Measurements from ENCODE around the gene JAZF1. TPM values are rescaled to one million over a fixed set of nuclear protein-coding genes. Genes with fewer than 3 reads are reported as not detected.

JAZF1 gene
- total and polyA plus RNA-seq, 2 donors (not counting 1 experiment from before 2014, with no cell fraction given): 14.0 to 38.6 TPM

DNA sequence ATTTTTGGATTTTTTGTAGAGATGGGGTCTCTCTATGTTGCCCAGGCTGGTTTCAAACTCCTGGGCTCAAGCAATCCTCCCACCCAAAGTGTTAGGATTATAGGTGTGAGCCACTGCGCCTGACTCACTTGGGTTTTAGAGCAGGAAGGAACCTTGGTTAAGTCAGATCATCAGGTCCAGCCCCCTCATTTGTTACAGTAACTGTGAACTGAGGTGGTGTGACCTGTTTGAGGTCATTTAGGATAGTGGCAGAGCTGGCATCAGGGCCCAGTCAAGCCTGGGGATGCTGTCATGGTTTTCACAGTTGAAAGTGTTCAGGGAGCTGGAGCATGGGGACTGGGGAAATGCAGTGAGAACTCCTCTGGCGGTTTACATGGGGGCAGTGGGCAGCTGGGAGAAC, 281.0 kb downstream of the JAZF1 start:
- DNase-seq (no peak), ATAC-seq (ENCODE audit: low read depth) (no peak)
- TF ChIP-seq, protein P1, sequence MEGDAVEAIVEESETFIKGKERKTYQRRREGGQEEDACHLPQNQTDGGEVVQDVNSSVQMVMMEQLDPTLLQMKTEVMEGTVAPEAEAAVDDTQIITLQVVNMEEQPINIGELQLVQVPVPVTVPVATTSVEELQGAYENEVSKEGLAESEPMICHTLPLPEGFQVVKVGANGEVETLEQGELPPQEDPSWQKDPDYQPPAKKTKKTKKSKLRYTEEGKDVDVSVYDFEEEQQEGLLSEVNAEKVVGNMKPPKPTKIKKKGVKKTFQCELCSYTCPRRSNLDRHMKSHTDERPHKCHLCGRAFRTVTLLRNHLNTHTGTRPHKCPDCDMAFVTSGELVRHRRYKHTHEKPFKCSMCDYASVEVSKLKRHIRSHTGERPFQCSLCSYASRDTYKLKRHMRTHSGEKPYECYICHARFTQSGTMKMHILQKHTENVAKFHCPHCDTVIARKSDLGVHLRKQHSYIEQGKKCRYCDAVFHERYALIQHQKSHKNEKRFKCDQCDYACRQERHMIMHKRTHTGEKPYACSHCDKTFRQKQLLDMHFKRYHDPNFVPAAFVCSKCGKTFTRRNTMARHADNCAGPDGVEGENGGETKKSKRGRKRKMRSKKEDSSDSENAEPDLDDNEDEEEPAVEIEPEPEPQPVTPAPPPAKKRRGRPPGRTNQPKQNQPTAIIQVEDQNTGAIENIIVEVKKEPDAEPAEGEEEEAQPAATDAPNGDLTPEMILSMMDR (IDR thresholded peaks at IDR 0.05): no peak
- TF ChIP-seq EZH2 (IDR thresholded peaks at IDR 0.05; ENCODE audit: borderline replicate concordance, insufficient read depth, low read depth, low read length, poor library complexity, severe bottlenecking): no peak
- 100% methylated on average over 1 of the region's 2 CpGs for WGBS (ENCODE audit: insufficient coverage)
- Histone ChIP-seq H3K4me3 (ENCODE audit: control extremely low read depth in 1 of 5, extremely low read depth in 1 of 5, insufficient read depth in 1 of 5, low read depth in 2 of 5, low read length in 4 of 5) (no peak overlapping the region), H3K9me3 (ENCODE audit: control extremely low read depth in 1 of 3, control insufficient read depth in 2 of 3, insufficient read depth in 1 of 3, low read length in 2 of 3) (no peaks in the 10 kb centered on the region), H3K27ac (ENCODE audit: low read length in 2 of 2) (peak overlapping the region in 1 of 2 donors; percentile 21), H3K4me2 (replicated peaks; ENCODE audit: low read depth, low read length, poor library complexity, severe bottlenecking) (peak overlapping the region; percentile 3), H3K4me1 (ENCODE audit: control insufficient read depth in 2 of 2, insufficient read depth in 2 of 2, low read length in 2 of 2) (peaks cover 54 to 56% of the 10 kb centered on the region in 2 donors), H4K20me1 (ENCODE audit: control insufficient read depth, insufficient read depth, low read length, poor library complexity, severe bottlenecking) (peaks cover 29% of the 10 kb centered on the region), H2AFZ (ENCODE audit: insufficient read depth, low read depth, low read length, poor library complexity, severe bottlenecking) (no peak overlapping the region), H3K79me2 (ENCODE audit: control insufficient read depth, insufficient read depth, low read length) (peaks cover 35% of the 10 kb centered on the region), H3K36me3 (replicated peaks in 1 of 2; ENCODE audit: control extremely low read depth in 1 of 2, control insufficient read depth in 1 of 2, extremely low read depth in 1 of 2, insufficient read depth in 2 of 2, low read length in 1 of 2) (peaks cover 0 to 4% of the 10 kb centered on the region in 2 experiments), H3K27me3 (replicated peaks in 1 of 4; ENCODE audit: control extremely low read depth in 1 of 4, control insufficient read depth in 3 of 4, insufficient read depth in 4 of 4, low read length in 3 of 4) (no peaks in the 10 kb centered on the region), H3K9ac (ENCODE audit: low read length) (no peak overlapping the region)
- H3K27ac Mint-ChIP-seq: peak overlapping the region; percentile 48
- H3K4me3 Mint-ChIP-seq: peak overlapping the region; percentile 56
- CTCF ChIA-PET: interaction anchor here (1.2 to 1.9 kb wide), 2 partner anchors 121 to 739 kb away, joined by 3 to 5 read pairs; no protein-coding TSS in a partner anchor
- no peaks in the 10 kb centered on the region for H3K27me3 Mint-ChIP-seq
- H3K9me3 Mint-ChIP-seq (ENCODE audit: insufficient read depth): no peaks in the 10 kb centered on the region
- H3K4me1 Mint-ChIP-seq: peaks cover 69% of the 10 kb centered on the region
- POLR2A ChIA-PET: no interaction called here
- intact Hi-C loops (cut with micrococcal nuclease): no loop called here

DNA sequence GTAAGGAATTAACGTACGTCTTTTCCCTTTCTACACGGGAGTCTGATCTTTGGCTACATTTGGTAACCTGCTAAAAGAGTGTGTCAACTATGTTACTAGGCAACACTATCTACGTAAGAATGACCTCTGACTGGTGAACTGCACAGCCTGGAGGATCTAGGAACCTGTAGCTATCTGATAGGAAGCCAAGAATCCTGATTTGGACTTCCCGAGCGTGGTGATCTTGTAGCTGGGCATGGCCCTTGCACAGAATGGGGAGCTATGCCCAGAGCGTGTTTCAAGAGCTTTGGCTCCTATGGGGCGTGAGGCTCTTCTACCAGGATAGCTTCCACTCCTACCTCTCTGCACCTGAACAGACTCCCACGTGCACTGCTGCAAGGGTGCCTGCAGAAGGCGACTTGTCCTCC, 283.2 kb downstream of the JAZF1 start:
- peaks cover 2 to 23% of the 10 kb centered on the region in 2 experiments for H3K36me3 ChIP-seq (replicated peaks in 1 of 2; ENCODE audit: control extremely low read depth in 1 of 2, control insufficient read depth in 1 of 2, extremely low read depth in 1 of 2, insufficient read depth in 2 of 2, low read length in 1 of 2)
- H3K4me2 ChIP-seq (replicated peaks; ENCODE audit: low read depth, low read length, poor library complexity, severe bottlenecking): no peak overlapping the region
- no peaks in the 10 kb centered on the region for H3K27me3 ChIP-seq (replicated peaks in 1 of 4; ENCODE audit: control extremely low read depth in 1 of 4, control insufficient read depth in 3 of 4, insufficient read depth in 4 of 4, low read length in 3 of 4)
- peaks cover 30% of the 10 kb centered on the region for H4K20me1 ChIP-seq (ENCODE audit: control insufficient read depth, insufficient read depth, low read length, poor library complexity, severe bottlenecking)
- H3K4me1 ChIP-seq (ENCODE audit: control insufficient read depth in 2 of 2, insufficient read depth in 2 of 2, low read length in 2 of 2): peaks cover 44 to 45% of the 10 kb centered on the region in 2 donors
- H2AFZ ChIP-seq (ENCODE audit: insufficient read depth, low read depth, low read length, poor library complexity, severe bottlenecking): no peak overlapping the region
- intact Hi-C loops (cut with micrococcal nuclease): no loop called here
- H3K4me3 ChIP-seq (ENCODE audit: control extremely low read depth in 1 of 5, extremely low read depth in 1 of 5, insufficient read depth in 1 of 5, low read depth in 2 of 5, low read length in 4 of 5): no peak overlapping the region
- Mint-ChIP-seq H3K27ac (no peak overlapping the region), H3K9me3 (ENCODE audit: insufficient read depth) (no peaks in the 10 kb centered on the region), H3K4me1 (peaks cover 58% of the 10 kb centered on the region), H3K4me3 (no peak overlapping the region), H3K27me3 (no peaks in the 10 kb centered on the region)
- CTCF ChIA-PET: no interaction called here
- H3K27ac ChIP-seq (ENCODE audit: low read length in 2 of 2): no peak overlapping the region
- H3K9me3 ChIP-seq (ENCODE audit: control extremely low read depth in 1 of 3, control insufficient read depth in 2 of 3, insufficient read depth in 1 of 3, low read length in 2 of 3): no peaks in the 10 kb centered on the region
- WGBS (ENCODE audit: insufficient coverage): 98% methylated on average over 9 of the region's 10 CpGs
- peaks cover 41% of the 10 kb centered on the region for H3K79me2 ChIP-seq (ENCODE audit: control insufficient read depth, insufficient read depth, low read length)
- no peak for ATAC-seq (ENCODE audit: low read depth)
- TF ChIP-seq, protein P1 (IDR thresholded peaks at IDR 0.05): no peak
- no peak for TF ChIP-seq EZH2 (IDR thresholded peaks at IDR 0.05; ENCODE audit: borderline replicate concordance, insufficient read depth, low read depth, low read length, poor library complexity, severe bottlenecking)
- POLR2A ChIA-PET: no interaction called here
- DNase-seq: no peak
- H3K9ac ChIP-seq (ENCODE audit: low read length): no peak overlapping the region

All from B cell (primary cell).